ENCODE measurements around the gene GABRB3.

Gene GABRB3

GRCh38 chr15:26806151-26806550 lies 33.3 kb upstream of the GABRB3 start:
- H3K27ac ChIP-seq (replicated peaks; ENCODE audit: low read length) = no peak overlapping the region
- no peak overlapping the region for H3K4ac ChIP-seq (ENCODE audit: low read length)
- H3K23ac ChIP-seq (ENCODE audit: low read depth, low read length, poor library complexity) = no peak overlapping the region
- no peak overlapping the region for H2AFZ ChIP-seq (ENCODE audit: low read length)
- no peak overlapping the region for H3K4me3 ChIP-seq (ENCODE audit: low read length in 2 of 2)
- no peak overlapping the region for H4K91ac ChIP-seq (ENCODE audit: low read depth, low read length, poor library complexity)
- no CpG with 5 or more reads among the region's 4 CpGs for WGBS, 2 donors (ENCODE audit: extremely low coverage in 2 of 2, insufficient read length in 2 of 2, insufficient replicate concordance in 1 of 2)
- H4K8ac ChIP-seq (ENCODE audit: low read depth, low read length) = no peak overlapping the region
- peaks cover 0 to 2% of the 10 kb centered on the region in 2 donors for H3K36me3 ChIP-seq (replicated peaks in 1 of 2; ENCODE audit: control insufficient read depth in 2 of 2, insufficient read depth in 2 of 2, low read length in 2 of 2)
- no peak overlapping the region for H3K18ac ChIP-seq (ENCODE audit: low read length)
- H3K9ac ChIP-seq (ENCODE audit: low read depth, low read length, poor library complexity) = no peak overlapping the region
- H3K14ac ChIP-seq (ENCODE audit: low read length) = no peak overlapping the region
- H2BK12ac ChIP-seq (ENCODE audit: low read length) = no peak overlapping the region
- H2BK5ac ChIP-seq (ENCODE audit: low read length) = no peak overlapping the region
- H3K4me2 ChIP-seq (ENCODE audit: insufficient read depth, low read length, poor library complexity, severe bottlenecking) = no peak overlapping the region
- no peak overlapping the region for H2BK15ac ChIP-seq (ENCODE audit: low read length)
- no peaks in the 10 kb centered on the region for H3K79me1 ChIP-seq (ENCODE audit: low read depth, low read length)
- peaks cover 0 to 4% of the 10 kb centered on the region in 2 donors for H3K4me1 ChIP-seq (ENCODE audit: control insufficient read depth in 2 of 2, insufficient read depth in 1 of 2, low read depth in 1 of 2, low read length in 2 of 2)
- DNase-seq (ENCODE audit: low spot score) = no peak
- peaks cover 0 to 4% of the 10 kb centered on the region in 2 donors for H3K9me3 ChIP-seq (replicated peaks in 1 of 2; ENCODE audit: control insufficient read depth in 2 of 2, insufficient read depth in 1 of 2, low read depth in 1 of 2, low read length in 2 of 2)
- H3K27me3 ChIP-seq (ENCODE audit: control insufficient read depth in 3 of 3, insufficient read depth in 3 of 3, low read depth in 1 of 3, low read length in 3 of 3) = no peaks in the 10 kb centered on the region
- H2AK5ac ChIP-seq (ENCODE audit: low read depth, low read length) = no peak overlapping the region
- no peak overlapping the region for H2BK120ac ChIP-seq (ENCODE audit: low read depth, low read length)

GRCh38 chr15:26805470-26805869 lies 32.6 kb upstream of the GABRB3 start:
- Histone ChIP-seq H2AK5ac (ENCODE audit: low read depth, low read length) (no peak overlapping the region), H2BK5ac (ENCODE audit: low read length) (no peak overlapping the region), H3K9ac (ENCODE audit: low read depth, low read length, poor library complexity) (no peak overlapping the region), H3K4me1 (ENCODE audit: control insufficient read depth in 2 of 2, insufficient read depth in 1 of 2, low read depth in 1 of 2, low read length in 2 of 2) (peaks cover 0 to 4% of the 10 kb centered on the region in 2 donors), H2BK120ac (ENCODE audit: low read depth, low read length) (no peak overlapping the region), H3K4me2 (ENCODE audit: insufficient read depth, low read length, poor library complexity, severe bottlenecking) (no peak overlapping the region), H3K4me3 (ENCODE audit: low read length in 2 of 2) (no peak overlapping the region), H3K27me3 (ENCODE audit: control insufficient read depth in 3 of 3, insufficient read depth in 3 of 3, low read depth in 1 of 3, low read length in 3 of 3) (no peaks in the 10 kb centered on the region), H3K27ac (replicated peaks; ENCODE audit: low read length) (no peak overlapping the region), H3K18ac (ENCODE audit: low read length) (no peak overlapping the region), H3K9me3 (replicated peaks in 1 of 2; ENCODE audit: control insufficient read depth in 2 of 2, insufficient read depth in 1 of 2, low read depth in 1 of 2, low read length in 2 of 2) (peaks cover 0 to 4% of the 10 kb centered on the region in 2 donors), H2BK12ac (ENCODE audit: low read length) (no peak overlapping the region), H3K23ac (ENCODE audit: low read depth, low read length, poor library complexity) (no peak overlapping the region), H2AFZ (ENCODE audit: low read length) (no peak overlapping the region), H3K79me1 (ENCODE audit: low read depth, low read length) (no peaks in the 10 kb centered on the region), H3K36me3 (replicated peaks in 1 of 2; ENCODE audit: control insufficient read depth in 2 of 2, insufficient read depth in 2 of 2, low read length in 2 of 2) (peaks cover 0 to 2% of the 10 kb centered on the region in 2 donors), H2BK15ac (ENCODE audit: low read length) (no peak overlapping the region), H4K91ac (ENCODE audit: low read depth, low read length, poor library complexity) (no peak overlapping the region), H3K14ac (ENCODE audit: low read length) (no peak overlapping the region), H3K4ac (ENCODE audit: low read length) (no peak overlapping the region), H4K8ac (ENCODE audit: low read depth, low read length) (no peak overlapping the region)
- no CpG with 5 or more reads among the region's 5 CpGs for WGBS, 2 donors (ENCODE audit: extremely low coverage in 2 of 2, insufficient read length in 2 of 2, insufficient replicate concordance in 1 of 2)
- DNase-seq (ENCODE audit: low spot score) = no peak

GRCh38 chr15:26804063-26804804 lies 31.4 kb upstream of the GABRB3 start:
- WGBS, 2 donors (ENCODE audit: extremely low coverage in 2 of 2, insufficient read length in 2 of 2, insufficient replicate concordance in 1 of 2) = no CpG with 5 or more reads among the region's 11 CpGs
- no peak overlapping the region for H2BK12ac ChIP-seq (ENCODE audit: low read length)
- H3K4me2 ChIP-seq (ENCODE audit: insufficient read depth, low read length, poor library complexity, severe bottlenecking) = no peak overlapping the region
- H3K9ac ChIP-seq (ENCODE audit: low read depth, low read length, poor library complexity) = no peak overlapping the region
- no peak overlapping the region for H2BK15ac ChIP-seq (ENCODE audit: low read length)
- peaks cover 0 to 2% of the 10 kb centered on the region in 2 donors for H3K36me3 ChIP-seq (replicated peaks in 1 of 2; ENCODE audit: control insufficient read depth in 2 of 2, insufficient read depth in 2 of 2, low read length in 2 of 2)
- no peak overlapping the region for H3K23ac ChIP-seq (ENCODE audit: low read depth, low read length, poor library complexity)
- H3K14ac ChIP-seq (ENCODE audit: low read length) = peak overlapping the region; percentile 56
- H3K9me3 ChIP-seq (replicated peaks in 1 of 2; ENCODE audit: control insufficient read depth in 2 of 2, insufficient read depth in 1 of 2, low read depth in 1 of 2, low read length in 2 of 2) = peaks cover 0 to 4% of the 10 kb centered on the region in 2 donors
- no peak overlapping the region for H2BK120ac ChIP-seq (ENCODE audit: low read depth, low read length)
- no peaks in the 10 kb centered on the region for H3K27me3 ChIP-seq (ENCODE audit: control insufficient read depth in 3 of 3, insufficient read depth in 3 of 3, low read depth in 1 of 3, low read length in 3 of 3)
- H3K79me1 ChIP-seq (ENCODE audit: low read depth, low read length) = no peaks in the 10 kb centered on the region
- H3K18ac ChIP-seq (ENCODE audit: low read length) = peak overlapping the region; percentile 66
- DNase-seq (ENCODE audit: low spot score) = no peak
- no peak overlapping the region for H2AK5ac ChIP-seq (ENCODE audit: low read depth, low read length)
- peaks cover 0 to 4% of the 10 kb centered on the region in 2 donors for H3K4me1 ChIP-seq (ENCODE audit: control insufficient read depth in 2 of 2, insufficient read depth in 1 of 2, low read depth in 1 of 2, low read length in 2 of 2)
- no peak overlapping the region for H2AFZ ChIP-seq (ENCODE audit: low read length)
- no peak overlapping the region for H4K91ac ChIP-seq (ENCODE audit: low read depth, low read length, poor library complexity)
- peak overlapping the region; percentile 25 for H3K27ac ChIP-seq (replicated peaks; ENCODE audit: low read length)
- no peak overlapping the region for H2BK5ac ChIP-seq (ENCODE audit: low read length)
- no peak overlapping the region for H3K4ac ChIP-seq (ENCODE audit: low read length)
- H3K4me3 ChIP-seq (ENCODE audit: low read length in 2 of 2) = peak overlapping the region in 1 of 2 donors; percentile 7
- no peak overlapping the region for H4K8ac ChIP-seq (ENCODE audit: low read depth, low read length)

- Histone ChIP-seq H3K4ac (ENCODE audit: low read length) (no peak overlapping the region), H3K9me3 (replicated peaks in 1 of 2; ENCODE audit: control insufficient read depth in 2 of 2, insufficient read depth in 1 of 2, low read depth in 1 of 2, low read length in 2 of 2) (peaks cover 0 to 2% of the 10 kb centered on the region in 2 donors), H4K91ac (ENCODE audit: low read depth, low read length, poor library complexity) (no peak overlapping the region), H3K36me3 (replicated peaks in 1 of 2; ENCODE audit: control insufficient read depth in 2 of 2, insufficient read depth in 2 of 2, low read length in 2 of 2) (no peaks in the 10 kb centered on the region), H2BK15ac (ENCODE audit: low read length) (no peak overlapping the region), H4K8ac (ENCODE audit: low read depth, low read length) (no peak overlapping the region), H3K23ac (ENCODE audit: low read depth, low read length, poor library complexity) (no peak overlapping the region), H2BK12ac (ENCODE audit: low read length) (no peak overlapping the region), H3K27me3 (ENCODE audit: control insufficient read depth in 3 of 3, insufficient read depth in 3 of 3, low read depth in 1 of 3, low read length in 3 of 3) (peaks cover 0 to 2% (median 0%) of the 10 kb centered on the region in 3 experiments), H3K79me1 (ENCODE audit: low read depth, low read length) (no peaks in the 10 kb centered on the region), H3K4me3 (ENCODE audit: low read length in 2 of 2) (no peak overlapping the region), H2BK120ac (ENCODE audit: low read depth, low read length) (no peak overlapping the region), H3K4me2 (ENCODE audit: insufficient read depth, low read length, poor library complexity, severe bottlenecking) (no peak overlapping the region), H2BK5ac (ENCODE audit: low read length) (no peak overlapping the region), H3K4me1 (ENCODE audit: control insufficient read depth in 2 of 2, insufficient read depth in 1 of 2, low read depth in 1 of 2, low read length in 2 of 2) (no peaks in the 10 kb centered on the region), H3K18ac (ENCODE audit: low read length) (no peak overlapping the region), H3K14ac (ENCODE audit: low read length) (no peak overlapping the region), H3K9ac (ENCODE audit: low read depth, low read length, poor library complexity) (no peak overlapping the region), H2AFZ (ENCODE audit: low read length) (no peak overlapping the region), H3K27ac (replicated peaks; ENCODE audit: low read length) (no peak overlapping the region), H2AK5ac (ENCODE audit: low read depth, low read length) (no peak overlapping the region)
- no CpG with 5 or more reads among the region's 8 CpGs for WGBS, 2 donors (ENCODE audit: extremely low coverage in 2 of 2, insufficient read length in 2 of 2, insufficient replicate concordance in 1 of 2)
- no peak for DNase-seq (ENCODE audit: low spot score)
Measured at GRCh38 chr15:26790118-26790517, 17.3 kb upstream of the GABRB3 start.

Data from neuronal stem cell (in vitro differentiated cells).